NCI-H2171 treated with DMSO at 0.1 percent for 48 hours (cell line): ENCODE measurements around the gene NXN.
"Not testable (repeated sequence)": the region's sequence is repeated elsewhere in the genome, so short reads cannot be mapped to it uniquely, and the experiment has no call there.

ENCODE experiments used
- DNase-seq: peaks from one replicate; lab custom pipeline; 2025; lab: John Stamatoyannopoulos, UW

The NXN gene

DNA sequence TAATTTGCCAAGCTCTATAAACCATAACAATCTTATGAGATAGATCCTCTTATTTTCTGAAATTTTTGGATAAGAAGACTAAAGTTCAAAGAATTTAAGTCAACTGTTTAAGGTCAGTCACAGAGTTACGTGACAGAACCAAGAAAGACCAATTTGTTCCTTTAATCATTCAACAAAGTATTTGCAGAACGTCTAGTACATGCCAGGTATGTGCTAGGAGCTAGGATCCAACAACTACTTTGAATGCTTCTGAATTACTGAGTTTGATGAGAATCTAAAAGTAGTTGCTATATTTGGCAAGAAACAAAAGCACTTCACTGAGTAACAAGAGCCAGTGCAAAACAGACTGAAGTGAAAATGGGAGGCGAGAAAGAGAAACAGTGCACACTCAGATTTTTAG, 212.5 kb downstream of the NXN start:
- DNase-seq = no peak

DNA sequence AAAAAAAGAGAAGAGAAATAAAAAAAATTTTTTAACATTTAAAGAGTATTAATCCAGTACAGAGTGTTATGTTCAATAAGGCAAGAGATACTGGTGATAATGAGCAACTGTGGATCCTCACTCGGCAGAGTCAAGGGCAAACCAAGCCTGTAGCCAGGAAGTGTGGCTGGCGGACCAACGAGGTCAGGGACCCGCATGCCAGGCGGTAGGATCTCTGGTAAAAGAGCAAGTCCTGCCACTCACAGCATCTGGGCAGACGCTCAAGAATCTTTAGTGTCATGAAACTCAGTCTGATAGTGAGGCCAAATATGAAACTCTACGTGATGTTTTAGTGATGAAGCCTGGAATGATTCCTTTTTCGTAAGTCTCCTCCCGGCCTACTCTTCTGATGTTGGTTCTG, 219.2 kb downstream of the NXN start:
- DNase-seq = no peak

GRCh38 chr17:759964-760363, 219.6 kb downstream of the NXN start:
- no peak for DNase-seq

DNA sequence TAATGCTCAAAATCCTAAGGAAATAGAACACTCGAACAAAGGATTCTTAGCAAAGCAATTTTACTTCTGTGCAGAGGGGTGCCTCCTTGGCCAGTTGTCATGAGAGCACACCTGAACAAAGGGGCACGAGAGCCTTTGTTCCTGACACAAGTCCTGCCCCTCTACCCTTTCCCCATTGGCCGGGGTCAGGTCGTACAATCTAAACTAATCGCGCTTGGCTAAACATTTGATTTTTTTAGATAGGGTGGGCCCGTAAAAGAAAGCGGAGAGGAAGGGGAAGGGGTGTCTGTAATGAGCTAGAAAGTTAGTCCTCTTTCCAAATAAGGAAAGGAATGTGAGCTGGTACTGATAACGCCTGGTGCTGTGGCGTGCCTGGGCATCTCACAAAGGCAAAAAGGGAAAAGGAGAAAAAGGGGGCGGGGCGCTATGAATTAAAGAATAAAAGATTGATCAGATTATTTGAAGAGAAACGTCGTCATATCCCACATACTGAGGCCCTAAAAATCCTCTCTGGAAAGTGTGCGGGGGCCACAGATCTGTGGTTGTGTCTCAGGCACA, 223.5 kb downstream of the NXN start:
- DNase-seq = not testable (repeated sequence)

DNA sequence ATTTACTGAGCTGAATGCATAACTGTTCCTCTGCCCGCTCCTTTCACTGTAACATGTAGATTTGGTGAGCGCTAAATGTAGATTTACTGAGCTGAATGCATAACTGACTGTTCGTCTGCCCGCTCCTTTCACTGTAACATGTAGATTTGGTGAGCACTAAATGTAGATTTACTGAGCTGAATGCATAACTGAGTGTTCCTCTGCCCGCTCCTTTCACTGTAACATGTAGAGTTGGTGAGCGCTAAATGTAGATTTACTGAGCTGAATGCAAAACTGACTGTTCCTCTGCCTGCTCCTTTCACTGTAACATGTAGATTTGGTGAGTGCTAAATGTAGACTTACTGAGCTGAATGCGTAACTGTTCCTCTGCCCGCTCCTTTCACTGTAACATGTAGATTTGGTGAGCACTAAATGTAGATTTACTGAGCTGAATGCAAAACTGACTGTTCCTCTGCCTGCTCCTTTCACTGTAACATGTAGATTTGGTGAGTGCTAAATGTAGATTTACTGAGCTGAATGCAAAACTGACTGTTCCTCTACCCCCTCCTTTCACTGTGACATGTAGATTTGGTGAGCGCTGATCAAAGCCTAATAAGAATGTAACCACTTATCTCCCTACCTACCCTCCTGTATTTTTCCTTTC, 224.1 kb downstream of the NXN start:
- DNase-seq = not testable (repeated sequence)

GRCh38 chr17:753418-753817, 226.2 kb downstream of the NXN start:
- DNase-seq = no peak

GRCh38 chr17:752620-753219, 226.9 kb downstream of the NXN start:
- peak; percentile 60 for DNase-seq

DNA sequence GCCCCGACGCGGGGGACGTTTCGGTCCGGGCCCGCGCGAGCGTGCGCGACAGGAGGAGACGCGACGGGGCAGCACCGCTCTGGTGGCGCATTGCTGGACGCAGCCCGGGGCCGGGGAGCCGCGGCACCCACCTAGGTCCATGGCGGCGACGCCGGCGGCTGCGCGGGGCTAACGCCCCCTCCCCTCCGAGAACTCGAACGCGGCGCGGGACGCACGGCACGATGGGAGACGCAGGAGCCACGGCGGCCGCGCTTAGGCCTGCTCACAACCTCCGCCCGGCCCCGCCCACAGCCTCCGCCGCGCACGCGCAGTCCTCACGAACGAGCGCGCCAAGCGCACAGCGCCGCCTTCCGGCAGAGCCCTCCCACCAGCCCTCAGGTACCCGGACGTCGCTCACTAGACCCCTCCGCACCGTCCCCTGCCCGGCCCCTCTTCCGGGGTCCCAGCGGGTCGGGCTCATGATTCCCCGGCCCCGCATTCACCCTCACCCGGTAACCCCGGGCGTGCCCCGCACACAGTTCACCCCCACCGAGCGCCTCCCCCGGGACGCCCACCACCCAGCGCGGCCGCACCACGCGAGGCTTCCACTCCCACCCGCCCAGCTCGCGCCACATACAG, 227.5 kb downstream of the NXN start, which contains the start of gene GEMIN4:
Gene GEMIN4, minus strand, starts transcription at position 263 of the 618 bp plus-strand sequence. Its CDS starts 122 bp downstream, at position 141.
- DNase-seq = peak; percentile 91

- DNase-seq = peak; percentile 31
Observed at GRCh38 chr17:751269-752001, 228.1 kb downstream of the NXN start.

DNA sequence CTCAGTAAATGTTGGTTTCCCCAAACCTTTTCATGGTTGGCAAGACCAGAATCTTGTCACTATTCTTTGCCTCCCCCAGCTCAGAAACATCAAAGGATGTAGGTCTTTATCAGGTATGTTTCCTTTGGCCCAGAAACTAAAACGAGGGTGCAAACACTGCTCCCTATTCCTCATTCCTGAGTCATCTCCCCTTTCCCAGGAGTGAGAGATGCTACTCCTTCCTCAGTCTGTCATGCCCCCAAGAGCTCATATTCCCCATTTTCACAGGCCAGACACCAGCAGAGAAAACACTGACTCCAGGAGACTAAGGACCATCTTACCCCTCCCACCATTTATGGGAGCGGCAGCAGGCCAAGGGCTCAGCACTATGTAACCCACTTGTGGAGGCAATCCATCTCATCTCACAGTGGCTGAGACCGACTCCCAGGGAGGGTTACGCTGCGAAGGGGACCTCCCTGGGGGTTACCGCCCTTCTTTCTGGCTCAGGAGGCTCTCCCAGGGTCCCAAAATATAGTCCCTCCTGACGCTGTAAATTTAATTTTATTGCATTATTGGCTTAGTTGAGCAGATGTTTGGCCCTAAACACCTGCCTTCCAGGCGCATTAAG, 229.0 kb downstream of the NXN start:
- DNase-seq = no peak

- DNase-seq = not testable (repeated sequence)
Observed at GRCh38 chr17:749359-749758, 230.2 kb downstream of the NXN start.
